ENCODE measurements around the gene GLI3.

- TF ChIP-seq CTCF (IDR thresholded peaks at IDR 0.05; ENCODE audit: insufficient read depth, low read depth, low read length) (peak; percentile 20), EZH2 (IDR thresholded peaks at IDR 0.05; ENCODE audit: insufficient read depth, low read length) (no peak)
These were observed 36.0 kb upstream of the GLI3 start for GRCh38 chr7:42272793-42273665.
